Ovary (tissue), 9 donors: Measurements from ENCODE around the gene MRPL55. TPM values are rescaled to one million over a fixed set of nuclear protein-coding genes. Genes with fewer than 3 reads are reported as not detected.

Experiments used
- DNase-seq, 5 donors: peaks; one replicate each; pipeline ENCODE4 v3.0.0-alpha.2; 2019 to 2020
- H3K27ac ChIP-seq, 2 donors: fragments of 200-600 bp; one replicate each; pipeline versions ENCODE4 v1.5.1 to v1.8.0; 2019 to 2022
- H3K27me3 ChIP-seq: fragments of 200-600 bp; one replicate; pipeline ENCODE4 v1.8.0; 2022
- H3K36me3 ChIP-seq: fragments of 200-600 bp; sonication (generic); one replicate; pipeline ENCODE4 v1.5.1; 2019
- H3K4me1 ChIP-seq: one replicate; pipeline ENCODE4 v1.8.1; 2013; ENCODE audit warnings: mild to moderate bottlenecking, moderate library complexity; ENCODE audit not compliant: insufficient read depth
- H3K4me3 ChIP-seq: fragments of 200-600 bp; sonication (generic); one replicate; pipeline ENCODE4 v1.5.1; 2017
- H3K9me3 ChIP-seq, 2 donors: fragments of 200-600 bp in 1 of 2; sonication (generic) in 1 of 2; one replicate each; pipeline versions ENCODE4 v1.5.1 to v1.8.1; 2013 to 2019; ENCODE audit warnings: mild to moderate bottlenecking in 1 of 2, moderate library complexity in 1 of 2
- EP300 ChIP-seq: sonication (generic); formaldehyde crosslinking; IDR thresholded peaks from one replicate; pipeline ENCODE4 v1.6.1; 2017; ENCODE audit warnings: antibody characterized with exemption
- POLR2A ChIP-seq: fragments of 450-650 bp; IDR thresholded peaks from one replicate; pipeline ENCODE4 v1.6.1; 2017; ENCODE audit warnings: antibody characterized with exemption, mild to moderate bottlenecking, moderate library complexity
- WGBS, 3 donors: extraction: QIAGEN DNeasy Blood & Tissue Kit in 1 of 3; methylation state at CpG; one replicate each; pipeline versions ENCODE4 v1.1.5 to v1.1.7; 2013 to 2017; 5-methylcytosine and 5-hydroxymethylcytosine counted together
- intact Hi-C, 4 donors: fragments of 100-400 bp; cut with DNase I; formaldehyde crosslinking; loops; one replicate each; pipeline versions ENCODE4 v1.11.0 to v1.15.1; 2022 to 2023
- polyA plus RNA-seq, 2 donors: library from polyadenylated mRNA; stranded (reverse); fragments of 200-250 nt in 1 of 2; fragments of 350-450 nt in 1 of 2; fragmentation: Illumina TruSeq in 1 of 2; extraction: RNeasy Lipid Tissue Mini Kit (QIAGEN cat#74804) in 1 of 2; gene quantifications; one replicate each; pipeline ENCODE4 v1.2.3, GENCODE V29; 2013 to 2014
- total RNA-seq, 7 donors: library from RNA; depleted of rRNA in 2 of 7; stranded (reverse); fragments of >200 nt in 2 of 7; fragmentation: NEBNext Ultra II Directional in 3 of 7; extraction: Animal tissue kit (Norgen Biotek cat#: 25700) in 3 of 7; gene quantifications; one replicate each; pipeline versions ENCODE4 v1.1.0 to v1.2.4, GENCODE V29; 2016 to 2023
- TF ChIP-seq, protein P1 (sequence below), 3 donors: fragments of 450-650 bp in 2 of 3; fragments of 200-600 bp in 1 of 3; IDR thresholded peaks; one replicate each; pipeline versions ENCODE4 v1.5.1 to v1.8.0; 2016 to 2022; ENCODE audit warnings: antibody characterized with exemption in 3 of 3, mild to moderate bottlenecking in 1 of 3
- donor health status: DM: no; HTN: no; CAD: no; lungs with moderate emphysema.
- donor health status: DM: no; HTN: no; CAD: no.
- donor health status: Bipolar disorder and iron deficiency.
- donor health status: DM: yes; HTN: yes; CAD: no.
- donor health status: DM: no; HTN: no; CAD: no.
- donor health status: DM: yes; HTN: yes; CAD: no.

The MRPL55 gene
- total and polyA plus RNA-seq, 9 donors: 14.6 to 98.5 (median 43.3) TPM

DNA sequence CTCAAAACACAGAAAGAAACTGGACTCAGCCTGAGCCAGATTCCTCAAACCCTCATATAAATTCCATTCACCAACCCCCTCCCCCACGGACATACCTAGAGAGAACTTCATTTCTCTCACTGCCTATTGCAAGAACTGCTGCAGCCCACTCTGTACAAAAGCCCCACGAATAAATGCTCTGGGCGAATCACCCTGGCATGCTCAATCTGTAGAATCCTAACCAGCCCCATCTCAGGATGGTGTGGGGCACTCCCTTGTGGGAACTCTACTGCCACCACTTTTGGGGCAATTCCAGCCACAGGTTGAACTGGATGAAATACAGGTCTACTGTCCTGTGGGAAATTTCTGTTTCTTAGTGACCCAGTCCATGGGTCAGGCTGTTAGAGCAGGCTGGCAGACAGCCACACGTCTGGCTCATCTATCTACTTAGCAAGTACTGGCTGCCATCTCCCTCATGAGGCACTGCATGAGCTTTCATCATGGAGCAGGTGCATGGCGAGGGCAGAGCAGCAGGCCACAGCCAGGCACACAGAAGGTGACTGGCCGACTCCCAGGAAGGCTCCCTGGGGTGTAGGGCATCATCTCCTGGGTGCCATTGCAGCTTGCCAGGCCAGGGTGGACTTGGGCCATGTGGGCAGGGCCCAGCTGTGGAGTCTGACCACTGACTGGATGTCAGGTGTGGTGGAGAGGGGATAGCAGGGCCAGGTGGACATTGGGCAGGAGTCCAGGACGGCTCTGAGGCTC, 4.4 kb downstream of the MRPL55 start:
- DNase-seq: peak in 2 of 5 donors; percentile 39 to 43
- Histone ChIP-seq H3K9me3 (no peaks in the 10 kb centered on the region), H3K27ac (no peak overlapping the region), H3K27me3 (no peaks in the 10 kb centered on the region), H3K4me3 (no peak overlapping the region), H3K36me3 (no peaks in the 10 kb centered on the region), H3K4me1 (peaks cover 2% of the 10 kb centered on the region)
- TF ChIP-seq EP300 (no peak), POLR2A (no peak)
- TF ChIP-seq, protein P1, sequence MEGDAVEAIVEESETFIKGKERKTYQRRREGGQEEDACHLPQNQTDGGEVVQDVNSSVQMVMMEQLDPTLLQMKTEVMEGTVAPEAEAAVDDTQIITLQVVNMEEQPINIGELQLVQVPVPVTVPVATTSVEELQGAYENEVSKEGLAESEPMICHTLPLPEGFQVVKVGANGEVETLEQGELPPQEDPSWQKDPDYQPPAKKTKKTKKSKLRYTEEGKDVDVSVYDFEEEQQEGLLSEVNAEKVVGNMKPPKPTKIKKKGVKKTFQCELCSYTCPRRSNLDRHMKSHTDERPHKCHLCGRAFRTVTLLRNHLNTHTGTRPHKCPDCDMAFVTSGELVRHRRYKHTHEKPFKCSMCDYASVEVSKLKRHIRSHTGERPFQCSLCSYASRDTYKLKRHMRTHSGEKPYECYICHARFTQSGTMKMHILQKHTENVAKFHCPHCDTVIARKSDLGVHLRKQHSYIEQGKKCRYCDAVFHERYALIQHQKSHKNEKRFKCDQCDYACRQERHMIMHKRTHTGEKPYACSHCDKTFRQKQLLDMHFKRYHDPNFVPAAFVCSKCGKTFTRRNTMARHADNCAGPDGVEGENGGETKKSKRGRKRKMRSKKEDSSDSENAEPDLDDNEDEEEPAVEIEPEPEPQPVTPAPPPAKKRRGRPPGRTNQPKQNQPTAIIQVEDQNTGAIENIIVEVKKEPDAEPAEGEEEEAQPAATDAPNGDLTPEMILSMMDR (IDR thresholded peaks at IDR 0.05): no peak
- WGBS, 3 donors: 47 to 61% (median 56%) methylated on average over 7 of the region's 7 CpGs
- intact Hi-C loops: loop anchor here in 1 of 4 donors (5.0 kb wide), 1 partner anchor 1738 kb away; no protein-coding TSS in a partner anchor

GRCh38 chr1:228102791-228103620, 6.1 kb downstream of the MRPL55 start, which contains the start of gene C1orf35:
TSS of gene C1orf35 (minus strand) at chr1:228103325. CDS start at chr1:228103227, 98 bp downstream.
- TF ChIP-seq, protein P1 (IDR thresholded peaks at IDR 0.05): peak in 1 of 3 donors; percentile 26
- TF ChIP-seq EP300: no peak
- TF ChIP-seq POLR2A: peak; percentile 66
- intact Hi-C loops: loop anchor here in 1 of 4 donors (1.0 to 5.0 kb wide), 2 partner anchors 21 to 1739 kb away; partner anchors contain the start of gene ARF1
- Histone ChIP-seq H3K27ac (peak within 1 kb of the TSS; percentile 80 to 86), H3K9me3 (no peaks in the 10 kb centered on the region), H3K4me1 (peaks cover 2% of the 10 kb centered on the region), H3K36me3 (no peaks in the 10 kb centered on the region), H3K27me3 (no peaks in the 10 kb centered on the region), H3K4me3 (peak within 1 kb of the TSS; percentile 89)
- WGBS, 3 donors: 0 to 1% (median 1%) methylated on average over 70 to 104 of the region's 104 CpGs
- peak; percentile 92 to 98 (median 94) for DNase-seq

GRCh38 chr1:228101994-228102790, 6.9 kb downstream of the MRPL55 start:
- peak overlapping the region; percentile 80 to 86 for H3K27ac ChIP-seq
- H3K36me3 ChIP-seq: no peaks in the 10 kb centered on the region
- H3K4me1 ChIP-seq: peaks cover 2% of the 10 kb centered on the region
- peak in 3 of 5 donors; percentile 63 to 66 (median 63) for DNase-seq
- 6 to 12% (median 6%) methylated on average over 60 to 73 of the region's 73 CpGs for WGBS, 3 donors
- H3K4me3 ChIP-seq: peak overlapping the region; percentile 89
- H3K9me3 ChIP-seq: no peaks in the 10 kb centered on the region
- no peaks in the 10 kb centered on the region for H3K27me3 ChIP-seq
- TF ChIP-seq EP300 (no peak), POLR2A (no peak)
- TF ChIP-seq, protein P1 (IDR thresholded peaks at IDR 0.05): no peak
- intact Hi-C loops: loop anchor here in 1 of 4 donors (5.0 kb wide), 1 partner anchor 1740 kb away; no protein-coding TSS in a partner anchor

DNA sequence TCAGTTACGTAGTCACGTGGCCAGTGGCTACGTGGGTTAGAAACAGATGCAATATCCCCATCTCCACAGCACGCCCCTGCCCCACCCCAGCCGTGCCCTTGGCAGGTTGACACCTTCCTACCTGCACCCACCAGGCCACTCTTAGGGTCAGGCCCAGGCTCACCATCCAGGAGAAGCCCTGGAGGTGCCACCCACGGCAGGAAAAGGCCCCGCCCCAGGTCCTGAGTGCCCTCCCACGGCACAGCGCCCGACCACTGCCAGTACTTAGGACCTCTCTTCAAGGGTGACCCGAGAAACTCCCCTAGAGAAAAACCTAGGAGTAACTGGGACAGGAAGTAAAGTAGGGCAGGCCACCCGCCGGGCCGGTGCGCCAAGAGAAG, 7.5 kb downstream of the MRPL55 start:
- peak in 2 of 5 donors; percentile 44 to 46 for DNase-seq
- Histone ChIP-seq H3K4me3 (peak overlapping the region; percentile 89), H3K27me3 (no peaks in the 10 kb centered on the region), H3K27ac (peak overlapping the region; percentile 60 to 86), H3K9me3 (no peaks in the 10 kb centered on the region), H3K4me1 (peaks cover 2% of the 10 kb centered on the region), H3K36me3 (no peaks in the 10 kb centered on the region)
- 41 to 52% (median 44%) methylated on average over 15 of the region's 15 CpGs for WGBS, 3 donors
- intact Hi-C loops: loop anchor here in 1 of 4 donors (5.0 kb wide), 1 partner anchor 1741 kb away; no protein-coding TSS in a partner anchor
- TF ChIP-seq, protein P1 (IDR thresholded peaks at IDR 0.05): no peak
- TF ChIP-seq POLR2A (no peak), EP300 (no peak)
